ENCODE results near the gene MTCL1.

Gene MTCL1

GRCh38 chr18:8667846-8668245 lies 37.5 kb upstream of the MTCL1 start:
- Histone ChIP-seq H3K27ac (ENCODE audit: low read depth, low read length) (no peak overlapping the region), H3K4me1 (ENCODE audit: control insufficient read depth, insufficient read depth, low read length) (peaks cover 29% of the 10 kb centered on the region), H3K27me3 (ENCODE audit: control insufficient read depth, insufficient read depth, low read length) (peaks cover 3% of the 10 kb centered on the region; the same call in 1 of the 2 replicates), H3K9ac (ENCODE audit: low read depth, low read length) (no peak overlapping the region), H3K36me3 (ENCODE audit: control insufficient read depth, insufficient read depth, low read length) (no peaks in the 10 kb centered on the region), H3K4me3 (ENCODE audit: low read depth, low read length) (no peak overlapping the region), H3K9me3 (ENCODE audit: control insufficient read depth, insufficient read depth, low read length) (no peaks in the 10 kb centered on the region)

- peaks cover 27% of the 10 kb centered on the region for H3K4me1 ChIP-seq (ENCODE audit: control insufficient read depth, insufficient read depth, low read length)
- no peaks in the 10 kb centered on the region for H3K9me3 ChIP-seq (ENCODE audit: control insufficient read depth, insufficient read depth, low read length)
- no peak overlapping the region for H3K4me3 ChIP-seq (ENCODE audit: low read depth, low read length)
- H3K36me3 ChIP-seq (ENCODE audit: control insufficient read depth, insufficient read depth, low read length) = no peaks in the 10 kb centered on the region
- peaks cover 3% of the 10 kb centered on the region; the same call in 1 of the 2 replicates for H3K27me3 ChIP-seq (ENCODE audit: control insufficient read depth, insufficient read depth, low read length)
- no peak overlapping the region for H3K27ac ChIP-seq (ENCODE audit: low read depth, low read length)
- no peak overlapping the region for H3K9ac ChIP-seq (ENCODE audit: low read depth, low read length)
These were observed 37.0 kb upstream of the MTCL1 start for GRCh38 chr18:8668381-8668780.

DNA sequence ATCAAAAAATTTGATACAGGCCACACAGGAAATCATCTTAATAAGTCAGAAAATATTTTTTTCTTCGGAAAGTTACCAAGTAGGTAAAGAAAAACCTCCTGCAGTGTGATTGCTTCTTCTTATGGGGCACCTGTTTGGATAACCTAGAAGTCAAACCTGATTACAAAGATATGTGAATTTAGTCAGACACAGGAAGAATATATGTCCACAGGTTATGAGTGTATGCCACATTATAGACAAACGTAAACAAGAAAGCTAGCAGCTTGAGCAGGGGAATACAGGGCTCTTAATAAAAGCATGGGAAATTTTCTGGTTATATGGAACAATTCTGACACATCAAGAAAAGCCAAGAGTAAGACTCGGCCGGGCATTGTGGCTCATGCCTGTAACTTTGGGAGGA lies 35.8 kb upstream of the MTCL1 start:
- Histone ChIP-seq H3K9me3 (ENCODE audit: control insufficient read depth, insufficient read depth, low read length) (no peaks in the 10 kb centered on the region), H3K4me3 (ENCODE audit: low read depth, low read length) (no peak overlapping the region), H3K4me1 (ENCODE audit: control insufficient read depth, insufficient read depth, low read length) (peaks cover 32% of the 10 kb centered on the region), H3K36me3 (ENCODE audit: control insufficient read depth, insufficient read depth, low read length) (no peaks in the 10 kb centered on the region), H3K27ac (ENCODE audit: low read depth, low read length) (no peak overlapping the region), H3K9ac (ENCODE audit: low read depth, low read length) (no peak overlapping the region), H3K27me3 (ENCODE audit: control insufficient read depth, insufficient read depth, low read length) (no peaks in the 10 kb centered on the region)

DNA sequence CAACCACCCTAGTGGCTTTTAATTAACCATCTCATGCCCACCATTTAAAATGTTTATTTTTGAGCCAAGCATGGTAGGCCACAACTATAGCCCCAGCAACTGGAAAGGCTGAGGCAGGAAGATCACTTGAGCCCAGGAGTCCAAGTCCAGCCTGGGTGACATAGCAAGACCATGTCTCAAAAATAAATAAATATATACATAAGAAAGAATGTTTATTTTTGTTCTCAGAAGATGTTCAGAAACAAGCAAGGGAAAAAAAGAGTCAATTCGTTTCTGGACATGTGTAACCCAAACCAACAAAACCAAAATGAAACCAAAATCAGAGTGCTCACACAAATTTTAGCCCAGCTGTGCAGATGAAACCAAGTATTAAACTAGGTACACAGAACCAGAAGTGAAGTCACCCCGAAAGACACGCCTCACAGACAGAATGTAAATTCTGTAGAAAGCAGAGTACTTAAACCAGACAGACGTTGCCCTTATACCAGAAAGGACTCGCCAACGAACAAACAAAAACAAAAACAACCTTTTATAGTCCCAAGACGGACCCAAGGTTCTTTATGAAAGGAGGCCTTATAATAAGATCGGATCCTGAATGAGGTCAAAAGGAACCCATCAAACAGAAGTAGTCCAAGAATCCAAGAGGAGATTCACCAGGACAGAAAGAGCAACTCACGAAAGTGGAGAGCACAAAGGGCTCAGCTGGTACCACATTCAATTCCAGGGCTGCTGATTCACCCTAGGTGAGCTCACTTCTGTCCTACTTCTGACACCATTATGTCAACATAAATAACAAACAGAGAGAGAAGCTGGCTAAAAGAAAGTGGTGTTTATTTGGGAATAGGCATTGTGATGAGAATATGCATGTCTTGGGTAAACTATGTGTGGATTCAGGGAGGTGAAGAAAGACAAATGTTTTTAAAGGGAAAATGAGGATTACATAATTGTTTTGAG lies 31.8 kb upstream of the MTCL1 start:
- H3K9ac ChIP-seq (ENCODE audit: low read depth, low read length) = no peak overlapping the region

DNA sequence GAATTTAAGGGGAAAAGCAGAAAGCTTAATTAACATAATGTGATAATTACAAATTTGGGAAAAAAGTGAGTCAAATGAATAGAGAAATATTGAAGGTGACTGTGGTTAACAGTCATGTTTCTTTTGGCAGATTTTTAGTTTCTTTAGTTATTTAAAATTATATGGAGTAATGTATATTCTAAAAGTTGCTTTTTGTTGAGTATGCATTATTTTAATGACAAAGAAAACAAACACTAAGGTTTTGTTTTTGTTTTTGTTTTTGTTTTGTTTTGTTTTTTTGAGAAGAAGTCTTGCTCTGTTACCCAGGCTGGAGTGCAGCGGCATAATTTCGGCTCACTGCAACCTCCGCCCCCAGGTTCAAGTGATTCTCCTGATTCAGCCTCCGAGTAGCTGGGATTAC lies 30.3 kb upstream of the MTCL1 start:
- H3K4me3 ChIP-seq (ENCODE audit: low read depth, low read length) = no peak overlapping the region
- H3K27ac ChIP-seq (ENCODE audit: low read depth, low read length) = no peak overlapping the region
- no peaks in the 10 kb centered on the region for H3K36me3 ChIP-seq (ENCODE audit: control insufficient read depth, insufficient read depth, low read length)

More for the DNA sequence above, 31.8 kb upstream of the MTCL1 start:
- H3K27me3 ChIP-seq (ENCODE audit: control insufficient read depth, insufficient read depth, low read length) = no peaks in the 10 kb centered on the region
- no peak overlapping the region for H3K27ac ChIP-seq (ENCODE audit: low read depth, low read length)
- H3K4me1 ChIP-seq (ENCODE audit: control insufficient read depth, insufficient read depth, low read length) = peaks cover 28% of the 10 kb centered on the region
- no peaks in the 10 kb centered on the region for H3K9me3 ChIP-seq (ENCODE audit: control insufficient read depth, insufficient read depth, low read length)
- no peak overlapping the region for H3K4me3 ChIP-seq (ENCODE audit: low read depth, low read length)
- no peaks in the 10 kb centered on the region for H3K36me3 ChIP-seq (ENCODE audit: control insufficient read depth, insufficient read depth, low read length)

GRCh38 chr18:8681196-8681595 lies 24.2 kb upstream of the MTCL1 start:
- Histone ChIP-seq H3K4me3 (ENCODE audit: low read depth, low read length) (no peak overlapping the region), H3K27me3 (ENCODE audit: control insufficient read depth, insufficient read depth, low read length) (no peaks in the 10 kb centered on the region), H3K9me3 (ENCODE audit: control insufficient read depth, insufficient read depth, low read length) (no peaks in the 10 kb centered on the region), H3K36me3 (ENCODE audit: control insufficient read depth, insufficient read depth, low read length) (no peaks in the 10 kb centered on the region), H3K27ac (ENCODE audit: low read depth, low read length) (no peak overlapping the region), H3K9ac (ENCODE audit: low read depth, low read length) (no peak overlapping the region), H3K4me1 (ENCODE audit: control insufficient read depth, insufficient read depth, low read length) (peaks cover 8% of the 10 kb centered on the region)

More for the DNA sequence above, 30.3 kb upstream of the MTCL1 start:
- H3K9me3 ChIP-seq (ENCODE audit: control insufficient read depth, insufficient read depth, low read length) = no peaks in the 10 kb centered on the region
- H3K9ac ChIP-seq (ENCODE audit: low read depth, low read length) = no peak overlapping the region
- H3K27me3 ChIP-seq (ENCODE audit: control insufficient read depth, insufficient read depth, low read length) = no peaks in the 10 kb centered on the region
- peaks cover 20% of the 10 kb centered on the region for H3K4me1 ChIP-seq (ENCODE audit: control insufficient read depth, insufficient read depth, low read length)

- Histone ChIP-seq H3K9me3 (ENCODE audit: control insufficient read depth, insufficient read depth, low read length) (no peaks in the 10 kb centered on the region), H3K4me3 (ENCODE audit: low read depth, low read length) (no peak overlapping the region), H3K27ac (ENCODE audit: low read depth, low read length) (no peak overlapping the region)
These were observed 20.8 kb upstream of the MTCL1 start for GRCh38 chr18:8684577-8684976.

DNA sequence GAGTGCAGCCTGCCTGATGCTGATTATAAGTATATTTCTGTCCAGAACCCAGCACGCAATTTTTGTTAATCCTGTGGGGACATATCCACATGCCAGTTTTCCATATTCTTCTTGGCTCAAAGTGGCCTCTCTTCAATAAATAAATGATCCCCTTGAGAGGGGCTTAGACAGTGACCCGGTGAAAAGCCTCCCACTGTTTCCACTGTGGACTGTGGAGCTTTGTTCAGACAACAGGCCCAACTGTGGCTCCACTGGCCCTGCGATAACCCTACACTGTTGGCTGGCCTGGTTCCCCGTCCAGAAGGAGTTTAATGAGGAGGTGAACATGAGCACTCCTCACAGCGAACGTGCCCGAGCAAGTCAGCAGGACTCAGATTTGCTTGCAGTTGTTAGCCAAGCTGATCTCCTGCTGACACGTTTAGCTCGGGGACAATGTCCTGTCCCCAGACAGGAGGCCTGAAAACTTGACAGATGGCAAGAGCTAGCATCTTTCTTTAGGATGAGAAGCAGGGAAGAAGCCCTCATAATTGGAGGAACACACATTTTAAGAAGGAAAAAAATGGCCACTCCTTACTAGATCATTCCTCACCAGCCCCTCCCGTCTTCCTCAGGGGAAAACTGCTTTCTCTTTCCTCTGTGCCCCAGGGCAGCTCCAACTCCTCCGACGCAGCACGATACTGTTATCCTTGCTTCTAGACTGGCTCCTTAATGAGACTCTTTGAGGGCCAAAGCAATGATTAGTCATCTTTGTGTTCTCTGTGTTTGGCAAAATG lies 20.0 kb upstream of the MTCL1 start:
- no peak overlapping the region for H3K27ac ChIP-seq (ENCODE audit: low read depth, low read length)
- H3K4me1 ChIP-seq (ENCODE audit: control insufficient read depth, insufficient read depth, low read length) = peaks cover 20% of the 10 kb centered on the region
- H3K4me3 ChIP-seq (ENCODE audit: low read depth, low read length) = no peak overlapping the region
- no peak overlapping the region for H3K9ac ChIP-seq (ENCODE audit: low read depth, low read length)
- no peaks in the 10 kb centered on the region for H3K36me3 ChIP-seq (ENCODE audit: control insufficient read depth, insufficient read depth, low read length)
- no peaks in the 10 kb centered on the region for H3K9me3 ChIP-seq (ENCODE audit: control insufficient read depth, insufficient read depth, low read length)
- no peaks in the 10 kb centered on the region for H3K27me3 ChIP-seq (ENCODE audit: control insufficient read depth, insufficient read depth, low read length)

More at GRCh38 chr18:8684577-8684976, 20.8 kb upstream of the MTCL1 start:
- Histone ChIP-seq H3K27me3 (ENCODE audit: control insufficient read depth, insufficient read depth, low read length) (no peaks in the 10 kb centered on the region), H3K36me3 (ENCODE audit: control insufficient read depth, insufficient read depth, low read length) (no peaks in the 10 kb centered on the region), H3K4me1 (ENCODE audit: control insufficient read depth, insufficient read depth, low read length) (peaks cover 20% of the 10 kb centered on the region), H3K9ac (ENCODE audit: low read depth, low read length) (no peak overlapping the region)

GRCh38 chr18:8685914-8686216 lies 19.5 kb upstream of the MTCL1 start:
- H3K4me3 ChIP-seq (ENCODE audit: low read depth, low read length) = no peak overlapping the region
- H3K36me3 ChIP-seq (ENCODE audit: control insufficient read depth, insufficient read depth, low read length) = no peaks in the 10 kb centered on the region
- no peaks in the 10 kb centered on the region for H3K27me3 ChIP-seq (ENCODE audit: control insufficient read depth, insufficient read depth, low read length)
- H3K9ac ChIP-seq (ENCODE audit: low read depth, low read length) = no peak overlapping the region
- H3K9me3 ChIP-seq (ENCODE audit: control insufficient read depth, insufficient read depth, low read length) = no peaks in the 10 kb centered on the region
- peaks cover 20% of the 10 kb centered on the region for H3K4me1 ChIP-seq (ENCODE audit: control insufficient read depth, insufficient read depth, low read length)
- no peak overlapping the region for H3K27ac ChIP-seq (ENCODE audit: low read depth, low read length)

DNA sequence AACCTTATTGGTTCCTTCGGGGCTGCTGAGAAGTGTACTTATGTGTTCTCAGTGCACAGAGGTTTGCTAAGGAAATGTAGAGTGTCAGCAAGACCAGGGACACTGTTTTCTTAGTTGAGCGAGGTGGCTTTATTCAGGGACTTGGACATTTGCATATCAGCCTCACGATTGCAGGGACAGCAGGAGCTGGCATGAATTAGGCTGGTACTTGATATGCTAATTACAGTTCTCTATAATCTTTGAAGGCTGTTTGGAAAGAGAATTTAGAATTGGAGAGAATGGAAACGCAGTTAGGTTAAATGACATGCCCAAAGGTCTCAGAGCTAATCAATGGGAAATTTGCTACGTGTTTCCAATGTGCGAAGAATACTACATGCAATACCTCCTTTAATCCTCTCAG lies 18.7 kb upstream of the MTCL1 start:
- Histone ChIP-seq H3K9ac (ENCODE audit: low read depth, low read length) (no peak overlapping the region), H3K4me3 (ENCODE audit: low read depth, low read length) (no peak overlapping the region), H3K9me3 (ENCODE audit: control insufficient read depth, insufficient read depth, low read length) (no peaks in the 10 kb centered on the region), H3K36me3 (ENCODE audit: control insufficient read depth, insufficient read depth, low read length) (no peaks in the 10 kb centered on the region), H3K4me1 (ENCODE audit: control insufficient read depth, insufficient read depth, low read length) (peaks cover 20% of the 10 kb centered on the region), H3K27me3 (ENCODE audit: control insufficient read depth, insufficient read depth, low read length) (no peaks in the 10 kb centered on the region), H3K27ac (ENCODE audit: low read depth, low read length) (no peak overlapping the region)

- H3K9ac ChIP-seq (ENCODE audit: low read depth, low read length) = no peak overlapping the region
- H3K4me3 ChIP-seq (ENCODE audit: low read depth, low read length) = no peak overlapping the region
- H3K9me3 ChIP-seq (ENCODE audit: control insufficient read depth, insufficient read depth, low read length) = no peaks in the 10 kb centered on the region
- no peaks in the 10 kb centered on the region for H3K36me3 ChIP-seq (ENCODE audit: control insufficient read depth, insufficient read depth, low read length)
- peaks cover 20% of the 10 kb centered on the region for H3K4me1 ChIP-seq (ENCODE audit: control insufficient read depth, insufficient read depth, low read length)
- H3K27ac ChIP-seq (ENCODE audit: low read depth, low read length) = no peak overlapping the region
- no peaks in the 10 kb centered on the region for H3K27me3 ChIP-seq (ENCODE audit: control insufficient read depth, insufficient read depth, low read length)
These were observed 17.0 kb upstream of the MTCL1 start for GRCh38 chr18:8688216-8688800.
